ENCODE measurements around the gene TMEM131L. TPM values are rescaled to one million over a fixed set of nuclear protein-coding genes. Genes with fewer than 3 reads are reported as not detected.

TMEM131L gene
- total RNA-seq, 1 experiment from 2014 or later: 14.6 TPM

DNA sequence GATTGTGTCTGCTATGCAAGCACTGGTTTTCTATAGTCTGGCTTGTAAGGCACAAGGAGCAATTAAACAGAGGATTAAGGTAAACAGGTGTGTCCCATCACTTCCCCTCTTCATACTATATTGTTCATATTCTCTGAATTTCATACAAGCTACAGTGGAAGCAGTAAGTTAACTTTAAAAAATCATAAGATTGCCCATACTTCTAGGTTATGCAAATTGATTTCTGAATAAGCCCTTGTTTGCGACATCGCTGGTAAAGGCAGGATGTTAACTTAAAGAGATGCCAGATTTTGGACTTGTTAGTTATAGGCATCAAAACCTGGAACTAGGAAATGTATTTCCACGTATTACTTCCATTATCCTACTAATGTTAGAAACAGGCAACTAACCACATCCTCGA, 1.0 kb upstream of the TMEM131L start:
- no peak overlapping the region for H3K27ac ChIP-seq (ENCODE audit: insufficient read length, low read depth, low read length)
- H2BK20ac ChIP-seq (ENCODE audit: low read depth, low read length, poor library complexity, severe bottlenecking): no peak overlapping the region
- no peaks in the 10 kb centered on the region for H3K9me3 ChIP-seq (ENCODE audit: control insufficient read depth, low read depth, low read length)
- H3K36me3 Mint-ChIP-seq (ENCODE audit: insufficient read depth in 1 of 3, low read depth in 3 of 3): peaks cover 0 to 2% (median 2%) of the 10 kb centered on the region in 3 experiments; a peak in 5 of 7 replicates
- H2AK5ac ChIP-seq (ENCODE audit: insufficient read length, low read length): no peak overlapping the region
- no peak overlapping the region for H3K14ac ChIP-seq (ENCODE audit: insufficient read depth, low read length)
- H2BK120ac ChIP-seq (ENCODE audit: low read depth, low read length, poor library complexity, severe bottlenecking): no peak overlapping the region
- peak overlapping the region; percentile 78 to 84 for H3K4me3 Mint-ChIP-seq
- no peak overlapping the region for H4K91ac ChIP-seq (ENCODE audit: insufficient read length, low read depth, low read length)
- no peaks in the 10 kb centered on the region for H3K27me3 ChIP-seq (ENCODE audit: insufficient read depth, low read length)
- H3K23me2 ChIP-seq (ENCODE audit: insufficient read length, low read depth, low read length, poor library complexity, severe bottlenecking): peaks cover 11% of the 10 kb centered on the region
- H3K18ac ChIP-seq (ENCODE audit: insufficient read length, low read depth, low read length): no peak overlapping the region
- H2AFZ ChIP-seq (ENCODE audit: low read length): no peak overlapping the region
- no peak for DNase-seq
- no peak overlapping the region for H4K8ac ChIP-seq (replicated peaks; ENCODE audit: insufficient read length, low read depth, low read length)
- TF ChIP-seq, protein P1, sequence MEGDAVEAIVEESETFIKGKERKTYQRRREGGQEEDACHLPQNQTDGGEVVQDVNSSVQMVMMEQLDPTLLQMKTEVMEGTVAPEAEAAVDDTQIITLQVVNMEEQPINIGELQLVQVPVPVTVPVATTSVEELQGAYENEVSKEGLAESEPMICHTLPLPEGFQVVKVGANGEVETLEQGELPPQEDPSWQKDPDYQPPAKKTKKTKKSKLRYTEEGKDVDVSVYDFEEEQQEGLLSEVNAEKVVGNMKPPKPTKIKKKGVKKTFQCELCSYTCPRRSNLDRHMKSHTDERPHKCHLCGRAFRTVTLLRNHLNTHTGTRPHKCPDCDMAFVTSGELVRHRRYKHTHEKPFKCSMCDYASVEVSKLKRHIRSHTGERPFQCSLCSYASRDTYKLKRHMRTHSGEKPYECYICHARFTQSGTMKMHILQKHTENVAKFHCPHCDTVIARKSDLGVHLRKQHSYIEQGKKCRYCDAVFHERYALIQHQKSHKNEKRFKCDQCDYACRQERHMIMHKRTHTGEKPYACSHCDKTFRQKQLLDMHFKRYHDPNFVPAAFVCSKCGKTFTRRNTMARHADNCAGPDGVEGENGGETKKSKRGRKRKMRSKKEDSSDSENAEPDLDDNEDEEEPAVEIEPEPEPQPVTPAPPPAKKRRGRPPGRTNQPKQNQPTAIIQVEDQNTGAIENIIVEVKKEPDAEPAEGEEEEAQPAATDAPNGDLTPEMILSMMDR (conservative IDR thresholded peaks at IDR 0.05): no peak
- no peak overlapping the region for H3K23ac ChIP-seq (ENCODE audit: insufficient read length, low read depth, low read length)
- peak overlapping the region; percentile 76 for H3K4me2 ChIP-seq (ENCODE audit: insufficient read depth, insufficient read length, low read length)
- peaks cover 24 to 29% of the 10 kb centered on the region in 2 experiments for H3K4me1 Mint-ChIP-seq
- no peaks in the 10 kb centered on the region; the same call in 1 of the 2 replicates for H3K4me1 ChIP-seq (ENCODE audit: insufficient read depth, low read length)
- WGBS (ENCODE audit: extremely low coverage, insufficient read length, low lambda C conversion rate): no CpG with 5 or more reads among the region's 4 CpGs
- H3T11ph ChIP-seq (ENCODE audit: low read length): no peak overlapping the region
- no peak overlapping the region for H2BK15ac ChIP-seq (ENCODE audit: low read depth, low read length)
- H3K27ac Mint-ChIP-seq: no peak overlapping the region
- H2BK5ac ChIP-seq (ENCODE audit: insufficient read length, low read length): no peak overlapping the region
- no peaks in the 10 kb centered on the region for H3K79me1 ChIP-seq (ENCODE audit: insufficient read depth, low read depth, low read length, poor library complexity, severe bottlenecking)
- H3K79me2 ChIP-seq (ENCODE audit: insufficient read depth, low read length): peaks cover 3% of the 10 kb centered on the region; the same call in 1 of the 2 replicates
- peaks cover 13% of the 10 kb centered on the region for H3K27me3 Mint-ChIP-seq (ENCODE audit: low read depth)
- no peak overlapping the region for H3K4ac ChIP-seq (ENCODE audit: low read depth, low read length)
- H3K9me3 Mint-ChIP-seq: no peaks in the 10 kb centered on the region; a peak in 1 of 5 replicates
- H4K5ac ChIP-seq (ENCODE audit: insufficient read length, low read depth, low read length): no peak overlapping the region
- H2BK12ac ChIP-seq (ENCODE audit: insufficient read length, low read depth, low read length): no peak overlapping the region
- no peak overlapping the region for H3K9ac ChIP-seq (ENCODE audit: extremely low read depth, insufficient read length, low read length)
- no peaks in the 10 kb centered on the region for H4K20me1 ChIP-seq (ENCODE audit: control insufficient read depth, insufficient read depth, insufficient read length)
- H3K56ac ChIP-seq (ENCODE audit: insufficient read length, low read depth, low read length): no peak overlapping the region

Measured in H9 (cell line).